ENCODE measurements around the gene PTPRC. TPM values are rescaled to one million over a fixed set of nuclear protein-coding genes. Genes with fewer than 3 reads are reported as not detected.

PTPRC gene
- total RNA-seq, 2 experiments from 2014 or later = 177 to 241 TPM

- H3K36me3 ChIP-seq (ENCODE audit: insufficient read depth, low read length) = peaks cover 98% of the 10 kb centered on the region
- H3K27ac ChIP-seq (ENCODE audit: low read depth, low read length, poor library complexity, severe bottlenecking) = no peak overlapping the region
- intact Hi-C loops (cut with micrococcal nuclease; ENCODE audit: unreplicated experiment) = no loop called here
- BruUV-seq (replicated peaks) = no TSS peak
- ChIA-PET POLR2A (interaction anchor here (0.6 to 6.0 kb wide), 9 partner anchors 9 to 587 kb away, joined by 3 to 35 read pairs (median 4); no protein-coding TSS in a partner anchor), CTCF (ENCODE audit: unreplicated experiment) (no interaction called here)
- H3K9me2 ChIP-seq (ENCODE audit: insufficient read depth, low read length) = no peaks in the 10 kb centered on the region
- no peak overlapping the region for H2AFZ ChIP-seq (ENCODE audit: low read length)
- no peaks in the 10 kb centered on the region for H4K20me1 ChIP-seq (ENCODE audit: insufficient read depth, low read length)
- H3K79me2 ChIP-seq (ENCODE audit: insufficient read depth, low read depth, low read length) = no peaks in the 10 kb centered on the region
- DNase-seq (ENCODE audit: low spot score) = no peak
- no peak overlapping the region for H3K4me2 ChIP-seq (ENCODE audit: low read length)
- no peaks in the 10 kb centered on the region for H3K9me3 ChIP-seq (ENCODE audit: low read length)
- TF ChIP-seq EZH2phosphoT487 (IDR thresholded peaks at IDR 0.05; ENCODE audit: borderline replicate concordance, low read depth, low read length) (no peak), CTCF (conservative IDR thresholded peaks at IDR 0.05; ENCODE audit: low read length) (no peak)
- H3K4me1 ChIP-seq (ENCODE audit: insufficient read depth, low read length, poor library complexity, severe bottlenecking) = no peaks in the 10 kb centered on the region
- no peak overlapping the region for H3K4me3 ChIP-seq (ENCODE audit: low read depth, low read length, poor library complexity, severe bottlenecking)
Observed at GRCh38 chr1:198749279-198749678, 110.4 kb downstream of the PTPRC start.

- BruUV-seq (replicated peaks) = no TSS peak
- Histone ChIP-seq H3K79me2 (ENCODE audit: insufficient read depth, low read depth, low read length) (no peaks in the 10 kb centered on the region), H3K27ac (ENCODE audit: low read depth, low read length, poor library complexity, severe bottlenecking) (no peak overlapping the region), H3K4me2 (ENCODE audit: low read length) (no peak overlapping the region), H3K36me3 (ENCODE audit: insufficient read depth, low read length) (peaks cover 98% of the 10 kb centered on the region), H2AFZ (ENCODE audit: low read length) (no peak overlapping the region), H3K9me3 (ENCODE audit: low read length) (no peaks in the 10 kb centered on the region), H3K9me2 (ENCODE audit: insufficient read depth, low read length) (no peaks in the 10 kb centered on the region), H4K20me1 (ENCODE audit: insufficient read depth, low read length) (no peaks in the 10 kb centered on the region), H3K4me3 (ENCODE audit: low read depth, low read length, poor library complexity, severe bottlenecking) (no peak overlapping the region), H3K4me1 (ENCODE audit: insufficient read depth, low read length, poor library complexity, severe bottlenecking) (no peaks in the 10 kb centered on the region)
- ChIA-PET POLR2A (interaction anchor here (0.6 to 6.0 kb wide), 10 partner anchors 8 to 588 kb away, joined by 3 to 35 read pairs (median 4); no protein-coding TSS in a partner anchor), CTCF (ENCODE audit: unreplicated experiment) (no interaction called here)
- intact Hi-C loops (cut with micrococcal nuclease; ENCODE audit: unreplicated experiment) = no loop called here
- TF ChIP-seq EZH2phosphoT487 (IDR thresholded peaks at IDR 0.05; ENCODE audit: borderline replicate concordance, low read depth, low read length) (no peak), CTCF (conservative IDR thresholded peaks at IDR 0.05; ENCODE audit: low read length) (no peak)
- no peak for DNase-seq (ENCODE audit: low spot score)
Observed at GRCh38 chr1:198750081-198750480, 111.2 kb downstream of the PTPRC start.

GRCh38 chr1:198751741-198752140 lies 112.9 kb downstream of the PTPRC start:
- Histone ChIP-seq H3K27ac (ENCODE audit: low read depth, low read length, poor library complexity, severe bottlenecking) (no peak overlapping the region), H3K36me3 (ENCODE audit: insufficient read depth, low read length) (peaks cover 98% of the 10 kb centered on the region)

More at GRCh38 chr1:198751741-198752140, 112.9 kb downstream of the PTPRC start:
- Histone ChIP-seq H3K9me2 (ENCODE audit: insufficient read depth, low read length) (no peaks in the 10 kb centered on the region), H3K4me2 (ENCODE audit: low read length) (no peak overlapping the region), H3K79me2 (ENCODE audit: insufficient read depth, low read depth, low read length) (no peaks in the 10 kb centered on the region), H2AFZ (ENCODE audit: low read length) (no peak overlapping the region), H3K4me1 (ENCODE audit: insufficient read depth, low read length, poor library complexity, severe bottlenecking) (no peaks in the 10 kb centered on the region), H3K4me3 (ENCODE audit: low read depth, low read length, poor library complexity, severe bottlenecking) (no peak overlapping the region), H3K9me3 (ENCODE audit: low read length) (no peaks in the 10 kb centered on the region), H4K20me1 (ENCODE audit: insufficient read depth, low read length) (no peaks in the 10 kb centered on the region)
- TF ChIP-seq CTCF (conservative IDR thresholded peaks at IDR 0.05; ENCODE audit: low read length) (no peak), EZH2phosphoT487 (IDR thresholded peaks at IDR 0.05; ENCODE audit: borderline replicate concordance, low read depth, low read length) (no peak)
- intact Hi-C loops (cut with micrococcal nuclease; ENCODE audit: unreplicated experiment) = no loop called here
- BruUV-seq (replicated peaks) = no TSS peak
- POLR2A ChIA-PET = interaction anchor here (1.0 to 2.4 kb wide), 4 partner anchors 12 to 56 kb away, joined by 4 to 7 read pairs (median 5); no protein-coding TSS in a partner anchor
- CTCF ChIA-PET (ENCODE audit: unreplicated experiment) = no interaction called here
- no peak for DNase-seq (ENCODE audit: low spot score)

Measured in OCI-LY7 (cell line).